HG02943 (cell line): ENCODE data around the gene NTMT1.
A peak's percentile ranks its signal among the peaks of the same experiment; 100 is the strongest.
"Not testable (repeated sequence)": the region's sequence is repeated elsewhere in the genome, so short reads cannot be mapped to it uniquely, and the experiment has no call there.

ENCODE experiments used
- ATAC-seq: cut with Tn5 transposase; IDR thresholded peaks from one replicate; pipeline ENCODE4 v1.9.1; 2021; ENCODE audit warnings: mild to moderate bottlenecking, low read depth, moderate library complexity; ENCODE audit not compliant: unreplicated experiment

Gene NTMT1

DNA sequence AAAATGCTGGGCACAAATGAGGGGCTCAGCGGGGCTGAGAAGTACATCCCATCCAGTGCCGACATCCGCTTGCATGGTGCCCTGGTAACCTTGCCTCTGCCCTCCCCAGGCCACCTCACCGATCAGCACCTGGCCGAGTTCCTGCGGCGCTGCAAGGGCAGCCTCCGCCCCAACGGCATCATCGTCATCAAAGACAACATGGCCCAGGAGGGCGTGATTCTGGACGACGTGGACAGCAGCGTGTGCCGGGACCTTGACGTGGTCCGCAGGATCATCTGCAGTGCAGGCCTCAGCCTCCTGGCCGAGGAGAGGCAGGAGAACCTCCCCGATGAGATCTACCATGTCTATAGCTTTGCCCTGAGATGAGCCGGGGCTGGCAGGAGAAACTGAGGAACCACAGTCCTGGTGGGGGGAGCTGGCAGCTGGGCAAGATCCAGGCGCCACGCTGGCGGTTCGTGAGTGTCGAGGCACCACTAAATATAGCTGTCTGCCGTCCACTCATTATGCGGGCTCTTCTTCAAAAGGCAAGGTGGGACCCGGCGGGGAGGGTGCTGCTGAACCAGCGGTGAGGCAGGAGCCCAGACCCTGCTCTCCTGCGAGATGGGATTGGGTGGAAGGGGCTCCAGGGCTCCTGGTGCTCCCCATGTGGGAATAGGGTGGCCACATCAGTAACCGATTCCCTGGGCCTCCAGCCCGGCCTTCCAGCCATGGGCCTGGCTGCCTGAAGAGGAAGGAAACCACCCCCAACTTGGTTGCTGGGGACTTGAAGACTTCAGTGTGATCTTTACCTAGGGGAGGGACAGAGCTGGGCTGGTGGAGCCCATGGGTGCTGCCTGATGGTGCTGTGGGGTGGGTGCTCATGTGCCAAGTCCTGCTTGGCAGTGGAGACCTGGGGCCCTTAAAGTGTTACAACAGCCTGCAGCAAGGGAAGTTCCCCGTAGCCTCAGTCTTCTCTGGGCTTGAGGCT is 9.4 kb downstream of the NTMT1 start:
- no peak for ATAC-seq

- not testable (repeated sequence) for ATAC-seq
Observed at GRCh38 chr9:129636343-129636742, 10.4 kb downstream of the NTMT1 start.

DNA sequence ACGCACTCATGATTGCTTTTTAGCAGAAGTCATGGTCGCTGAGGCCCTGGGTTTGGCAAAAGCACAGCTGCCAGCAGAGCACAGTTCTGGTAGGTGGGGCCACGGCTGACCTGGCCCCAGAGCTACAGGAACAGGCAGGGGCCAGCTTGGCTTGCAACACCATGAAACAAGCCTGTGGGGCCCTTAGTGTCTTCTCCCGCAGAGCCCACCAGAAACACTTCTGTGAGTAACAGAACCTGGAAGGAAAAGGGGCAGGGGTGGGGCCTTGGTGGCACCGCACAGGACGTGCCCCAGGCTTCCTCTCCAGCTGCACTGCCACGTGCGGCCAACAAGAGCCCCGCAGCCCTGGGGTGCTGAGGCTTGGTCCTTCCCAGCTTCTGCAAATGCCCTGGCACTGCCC is 11.1 kb downstream of the NTMT1 start:
- ATAC-seq = no peak

DNA sequence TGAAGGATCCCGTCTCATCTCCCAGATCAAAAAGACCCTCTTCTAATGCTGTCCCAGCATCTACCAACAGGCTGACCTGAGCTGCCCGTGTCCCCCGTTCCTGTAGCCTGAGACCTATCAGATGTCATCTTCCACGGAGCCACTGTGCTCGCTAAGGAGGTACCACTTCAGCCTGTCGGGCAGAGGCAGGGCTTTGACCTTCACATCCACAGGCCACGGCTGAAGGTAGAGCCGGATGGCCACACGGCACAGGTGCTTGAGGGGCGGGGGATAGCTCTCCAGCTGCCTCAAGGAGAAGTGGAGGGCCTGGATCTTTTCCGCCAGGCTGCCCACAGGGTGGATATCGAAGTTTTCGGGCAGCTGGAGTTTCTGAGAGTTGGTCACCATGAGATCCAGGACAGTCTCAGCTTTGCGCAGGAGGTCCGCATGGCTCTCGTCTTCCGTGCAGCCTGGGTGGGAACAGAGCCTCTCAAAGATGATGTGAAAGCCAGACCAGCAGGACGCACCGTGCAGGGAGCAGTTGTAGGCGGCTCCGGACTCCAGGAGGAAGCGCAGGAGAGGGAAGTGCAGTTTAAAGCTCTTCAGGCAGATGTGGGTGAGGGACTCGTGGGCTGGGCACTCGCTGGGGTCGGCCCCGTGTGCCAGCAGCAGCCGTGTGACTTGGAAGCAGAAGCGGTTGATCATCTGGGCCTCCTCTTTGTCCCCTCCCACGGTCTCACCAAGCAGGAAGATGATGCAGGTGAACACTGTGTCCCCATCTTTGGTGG is 11.9 kb downstream of the NTMT1 start:
- no peak for ATAC-seq

GRCh38 chr9:129639034-129639630 is 13.2 kb downstream of the NTMT1 start:
- ATAC-seq = no peak

DNA sequence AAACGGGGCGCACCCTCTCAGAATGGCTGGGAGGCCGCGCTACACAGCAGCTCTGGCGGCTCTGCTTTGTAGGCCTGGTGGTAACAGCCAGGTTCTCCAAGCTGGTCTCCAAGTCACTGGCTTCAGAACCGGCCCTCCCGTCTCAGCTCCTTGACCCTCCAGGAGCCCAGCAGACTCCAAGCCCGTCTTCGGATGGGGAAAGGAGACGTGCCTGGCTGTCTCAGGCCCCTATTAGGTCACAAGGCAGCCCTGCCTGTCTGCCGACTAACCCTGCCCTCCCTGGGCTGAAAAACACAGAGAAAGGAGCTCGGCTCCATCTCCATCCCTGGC is 13.8 kb downstream of the NTMT1 start:
- ATAC-seq = no peak

DNA sequence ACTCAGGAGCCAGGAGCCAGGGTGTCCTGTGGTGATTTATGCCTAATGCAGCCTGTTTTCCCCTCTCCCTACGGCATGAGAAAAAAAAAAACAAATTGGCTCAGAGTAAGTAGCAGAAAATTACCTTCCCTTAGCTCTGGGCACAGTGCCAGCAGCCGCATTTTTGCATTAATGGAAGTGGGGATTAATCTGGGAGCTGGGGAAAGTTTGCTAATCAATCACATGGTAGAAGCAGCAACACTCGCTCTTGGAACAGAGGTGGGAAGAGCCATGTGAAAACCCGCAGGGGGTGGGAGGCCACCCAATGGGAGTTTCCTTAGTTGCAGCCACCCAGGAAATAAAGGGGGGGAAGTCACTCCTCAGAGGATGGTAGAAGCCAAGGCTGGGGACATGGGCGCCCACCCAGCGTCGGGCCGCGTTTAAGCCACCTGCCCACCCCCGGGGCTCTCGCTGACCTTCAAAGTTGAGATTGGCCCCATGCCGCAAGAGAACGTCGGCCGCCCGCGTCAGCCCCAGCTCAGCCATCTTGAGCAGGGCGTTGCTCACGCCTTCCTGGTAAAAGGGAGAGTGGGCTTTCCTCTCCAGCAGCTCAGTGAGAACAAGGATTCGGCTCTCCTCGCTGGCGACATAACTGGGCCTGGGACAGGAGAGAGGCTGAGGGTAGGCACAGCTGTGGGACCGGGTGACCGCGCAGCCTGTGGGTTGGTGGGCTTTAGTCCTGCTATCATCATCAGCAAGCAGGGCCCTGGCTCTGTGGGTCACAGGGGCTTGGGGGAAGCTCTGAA is 14.3 kb downstream of the NTMT1 start:
- no peak for ATAC-seq

DNA sequence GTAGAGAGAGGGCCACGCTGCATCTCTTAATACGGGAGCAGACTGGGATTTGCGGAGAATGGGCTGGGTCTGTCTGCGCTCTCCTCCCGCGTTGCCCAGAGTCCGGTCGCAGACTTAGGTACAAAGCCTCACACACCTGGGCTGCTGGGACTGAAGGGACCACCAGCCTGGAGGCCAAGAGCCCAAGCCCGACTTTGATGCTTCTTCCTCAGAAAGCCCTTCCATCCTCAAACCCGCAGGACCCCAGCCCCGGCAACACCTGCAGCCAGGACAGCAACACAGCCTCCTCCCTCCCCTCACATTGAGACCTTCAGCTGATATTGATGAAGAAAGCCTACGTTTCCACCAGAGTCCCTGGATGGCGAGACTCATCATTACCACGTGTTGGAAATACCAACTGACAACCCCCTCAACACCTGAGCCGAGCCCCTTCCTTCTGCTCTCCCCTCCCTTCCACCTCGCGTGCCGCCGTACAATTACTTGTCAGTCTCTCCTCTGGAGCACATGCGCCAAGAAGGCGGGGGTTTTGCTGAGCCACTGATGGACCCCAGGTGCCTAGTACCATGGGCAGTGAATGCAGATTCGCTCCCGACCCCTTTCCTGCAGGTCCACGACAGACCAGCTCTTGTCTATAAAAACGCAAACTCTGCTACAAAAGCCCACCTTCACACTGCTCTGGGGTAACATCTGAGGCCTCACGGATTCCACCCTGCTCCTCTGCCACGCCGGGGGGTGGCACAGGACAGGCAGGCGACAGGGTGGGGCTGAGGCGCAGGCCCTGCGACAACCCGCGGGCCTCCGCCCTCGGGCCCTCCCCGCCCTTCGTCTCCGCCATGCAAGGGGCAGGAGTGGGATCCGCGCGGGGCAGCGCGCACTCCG is 15.1 kb downstream of the NTMT1 start:
- ATAC-seq = peak; percentile 5

GRCh38 chr9:129641750-129642585 is 16.0 kb downstream of the NTMT1 start, which contains the start of gene ASB6:
Gene ASB6 (minus strand): TSS chr9:129642151. CDS start chr9:129641999, 152 bp downstream.
- ATAC-seq = peak; percentile 85

- ATAC-seq = no peak
Observed at GRCh38 chr9:129643706-129644105, 17.7 kb downstream of the NTMT1 start.

DNA sequence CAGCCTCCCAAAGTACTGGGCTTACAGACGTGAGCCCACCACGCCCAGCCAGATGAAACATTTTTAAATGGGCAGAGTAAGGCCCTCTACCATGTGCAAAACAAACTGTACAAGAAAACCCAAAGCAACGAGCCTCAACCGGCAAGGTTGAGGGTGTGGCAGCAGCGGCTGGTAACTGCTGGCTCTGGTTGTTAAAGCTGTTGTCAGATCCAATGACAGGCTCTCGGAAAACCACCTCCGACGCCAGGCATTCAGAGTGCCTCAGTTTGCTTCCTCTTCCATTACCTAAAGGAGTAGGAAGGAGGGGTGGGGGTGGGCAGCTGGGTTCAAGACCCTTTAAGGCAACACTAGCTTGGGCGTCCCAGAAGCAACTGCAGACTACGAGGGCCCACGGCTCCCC is 18.4 kb downstream of the NTMT1 start:
- ATAC-seq = no peak

- ATAC-seq = no peak
Observed at GRCh38 chr9:129644902-129645301, 18.9 kb downstream of the NTMT1 start.

DNA sequence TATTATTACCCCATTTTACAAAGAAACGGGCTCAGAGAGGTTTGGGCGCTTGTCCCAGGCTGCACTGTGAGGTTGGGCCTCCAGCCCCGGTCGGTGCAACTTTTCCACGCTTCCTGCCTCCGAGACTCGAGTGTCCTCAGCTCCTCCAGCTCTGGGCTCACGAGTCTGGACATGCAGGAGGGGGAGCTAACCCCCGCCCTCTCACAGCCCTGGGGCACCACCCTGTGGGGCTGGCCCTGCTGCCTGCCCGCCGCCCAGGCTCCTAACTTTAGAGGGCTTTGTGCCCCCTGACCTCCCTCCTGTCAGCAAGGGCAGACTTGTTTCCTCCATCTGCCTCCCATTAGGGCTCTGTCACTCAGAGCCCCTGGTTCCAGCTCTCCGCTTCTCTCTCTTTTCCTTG is 20.3 kb downstream of the NTMT1 start:
- ATAC-seq = no peak

- no peak for ATAC-seq
Observed at GRCh38 chr9:129646654-129647053, 20.7 kb downstream of the NTMT1 start.

DNA sequence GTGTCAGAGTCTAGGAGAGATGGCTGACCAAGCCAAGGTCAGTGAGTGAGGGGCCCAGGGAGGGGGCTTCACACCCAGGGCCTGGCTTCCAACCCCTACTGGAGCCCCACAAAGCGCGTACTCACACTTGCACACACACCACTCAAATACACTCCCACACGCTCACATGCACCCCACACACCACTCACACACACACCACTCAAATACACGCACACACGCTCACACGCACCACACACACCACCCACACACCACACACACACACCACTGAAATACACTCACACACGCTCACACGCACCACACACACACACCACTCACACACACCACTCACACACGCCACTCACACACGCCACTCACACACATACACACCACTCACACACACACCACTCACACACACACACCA is 21.7 kb downstream of the NTMT1 start:
- no peak for ATAC-seq

GRCh38 chr9:129648092-129648763 is 22.3 kb downstream of the NTMT1 start:
- ATAC-seq = no peak

DNA sequence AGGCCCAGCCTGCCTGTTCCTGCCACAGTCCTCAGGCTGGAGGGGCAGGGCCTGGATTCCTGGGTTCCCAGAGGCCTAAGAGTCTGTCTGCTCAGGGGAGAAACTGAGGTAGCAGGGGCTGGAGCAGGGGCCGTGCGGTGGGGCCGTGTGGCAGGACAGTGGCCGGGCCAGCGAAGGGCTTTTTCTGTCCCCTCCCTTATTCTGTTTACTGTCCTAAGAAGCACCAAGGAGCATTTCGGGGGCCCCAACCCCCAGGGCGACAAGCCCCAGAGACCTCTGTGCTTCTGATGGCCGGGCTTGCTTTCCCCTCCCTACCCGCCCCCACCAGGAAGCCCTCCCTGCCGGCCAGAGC is 22.8 kb downstream of the NTMT1 start:
- no peak for ATAC-seq
